ENCODE measurements around the gene U2AF2.
A peak's percentile ranks its signal among the peaks of the same experiment; 100 is the strongest.

Gene U2AF2

GRCh38 chr19:55677572-55678028 is 22.8 kb downstream of the U2AF2 start:
- DNase-seq: no peak

GRCh38 chr19:55678121-55678671 is 23.4 kb downstream of the U2AF2 start:
- DNase-seq: peak; percentile 80

GRCh38 chr19:55679343-55680257 is 24.8 kb downstream of the U2AF2 start:
- DNase-seq: no peak

GRCh38 chr19:55680339-55681130 is 25.7 kb downstream of the U2AF2 start:
- no peak for DNase-seq

GRCh38 chr19:55681131-55682092 is 26.6 kb downstream of the U2AF2 start:
- no peak for DNase-seq

- no peak for DNase-seq
Measured at GRCh38 chr19:55683449-55684261, 28.8 kb downstream of the U2AF2 start.

GRCh38 chr19:55684946-55685681 is 30.3 kb downstream of the U2AF2 start:
- no peak for DNase-seq

- DNase-seq: no peak
Measured at GRCh38 chr19:55685776-55686175, 30.9 kb downstream of the U2AF2 start.

- DNase-seq: no peak
Measured at GRCh38 chr19:55686311-55687050, 31.6 kb downstream of the U2AF2 start.

GRCh38 chr19:55687281-55688201 is 32.7 kb downstream of the U2AF2 start:
- DNase-seq: no peak

- no peak for DNase-seq
Measured at GRCh38 chr19:55688422-55689218, 33.8 kb downstream of the U2AF2 start.

- no peak for DNase-seq
Measured at GRCh38 chr19:55689411-55690108, 34.7 kb downstream of the U2AF2 start.

- DNase-seq: no peak
Measured at GRCh38 chr19:55690109-55690768, 35.4 kb downstream of the U2AF2 start.

- DNase-seq: no peak
Measured at GRCh38 chr19:55690769-55691545, 36.1 kb downstream of the U2AF2 start.

GRCh38 chr19:55691561-55692481 is 37.0 kb downstream of the U2AF2 start:
- DNase-seq: no peak

All from suppressor macrophage treated with lipopolysaccharide for 4 hours (primary cell).